Heart left ventricle (tissue), 16 donors: ENCODE results near the gene GPR39. TPM values are rescaled to one million over a fixed set of nuclear protein-coding genes. Genes with fewer than 3 reads are reported as not detected.

Experiments used
- ATAC-seq, 4 donors: fragments of 200-7000 bp; cut with Tn5 transposase; one replicate each; pipeline ENCODE4 v1.9.1; 2020 to 2022; ENCODE audit warnings: moderate library complexity in 4 of 4, mild to moderate bottlenecking in 3 of 4, moderate number of reproducible peaks in 1 of 4
- DNase-seq, 5 donors: peaks; one replicate each; pipeline ENCODE4 v3.0.0-alpha.2; 2020
- H3K27ac ChIP-seq, 12 donors: fragments of 200-600 bp; sonication (generic) in 4 of 12; one replicate each; pipeline versions ENCODE4 v1.5.0 to v1.8.0; 2016 to 2022; ENCODE audit warnings: mild to moderate bottlenecking in 2 of 12
- H3K27me3 ChIP-seq, 9 donors: fragments of 200-600 bp; sonication (generic) in 2 of 9; one replicate each; pipeline versions ENCODE4 v1.5.1 to v1.8.0; 2016 to 2022; ENCODE audit warnings: mild to moderate bottlenecking in 3 of 9
- H3K36me3 ChIP-seq, 9 donors: fragments of 200-600 bp; sonication (generic) in 2 of 9; one replicate each; pipeline versions ENCODE4 v1.5.0 to v1.8.0; 2018 to 2022; ENCODE audit warnings: mild to moderate bottlenecking in 2 of 9
- H3K4me1 ChIP-seq, 12 donors: fragments of 200-600 bp; sonication (generic) in 4 of 12; one replicate each; pipeline versions ENCODE4 v1.5.0 to v1.8.0; 2016 to 2022; ENCODE audit warnings: mild to moderate bottlenecking in 3 of 12
- H3K4me3 ChIP-seq, 12 donors: fragments of 200-600 bp; sonication (generic) in 4 of 12; one replicate each; pipeline versions ENCODE4 v1.5.0 to v1.8.0; 2017 to 2022; ENCODE audit warnings: mild to moderate bottlenecking in 9 of 12, moderate library complexity in 4 of 12
- H3K9me3 ChIP-seq, 12 donors: fragments of 200-600 bp; sonication (generic) in 4 of 12; one replicate each; pipeline versions ENCODE4 v1.5.0 to v1.8.0; 2016 to 2022; ENCODE audit warnings: mild to moderate bottlenecking in 1 of 12
- POLR2A ChIP-seq, 2 donors: fragments of 450-650 bp; IDR thresholded peaks; one replicate each; pipeline ENCODE4 v1.6.1; 2017; ENCODE audit warnings: antibody characterized with exemption in 2 of 2, mild to moderate bottlenecking in 2 of 2, moderate library complexity in 2 of 2
- WGBS, 4 donors: extraction: QIAGEN DNeasy Blood & Tissue Kit in 2 of 4; methylation state at CpG; one replicate each; pipeline versions ENCODE4 v1.1.5 to v1.1.7; 2013 to 2018; 5-methylcytosine and 5-hydroxymethylcytosine counted together
- intact Hi-C, 10 donors: fragments of 100-400 bp; cut with DNase I; formaldehyde crosslinking; loops; one replicate each; pipeline versions ENCODE4 v1.11.1 to v1.14.2; 2022
- polyA plus RNA-seq, 2 donors: library from polyadenylated mRNA; stranded (reverse); fragments of 200-250 nt; gene quantifications; one replicate each; pipeline ENCODE4 v1.2.3, GENCODE V29; 2013
- total RNA-seq, 9 donors: library from RNA; depleted of rRNA in 2 of 9; stranded (reverse); fragments of >200 nt in 2 of 9; fragmentation: NEBNext Ultra II Directional in 3 of 9; extraction: Animal tissue kit (Norgen Biotek cat#: 25700) in 3 of 9; gene quantifications; one replicate each; pipeline versions ENCODE4 v1.1.0 to v1.2.4, GENCODE V29; 2016 to 2023
- TF ChIP-seq, protein P1 (sequence below), 12 donors: fragments of 200-600 bp; sonication (generic) in 4 of 12; IDR thresholded peaks; one replicate each; pipeline versions ENCODE4 v1.5.0 to v1.8.0; 2018 to 2022; ENCODE audit warnings: antibody characterized with exemption in 12 of 12, mild to moderate bottlenecking in 5 of 12
- donor health status: ischemic (EF 13 %, LVEDD 7.1; RV severe dilation, severe dysfunction).
- donor health status: healthy with polysubstance abuse.
- donor health status: DM: no; HTN: yes; CAD: no.
- donor health status: DM: no; HTN: no; CAD: no.
- donor health status: ischemic (EF 25% LVEDD 6.9; RV normal size, moderate dysfunction).
- donor health status: ischemic (EF 25% LVEDD 5.7; RV mildly dilated, moderate dysfunction).
- donor health status: healthy.
- donor health status: DM: yes; HTN: yes; CAD: no.
- donor health status: ischemic (EF 35%, LVEDD 5.7; RV mildly dilated, moderate dysfunction).
- donor health status: nonischemic (EF 11% LVEDD 7.7; RV severe dilation, severe dysfunction).
- donor health status: DM: yes; HTN: yes; CAD: no.
- donor health status: PGD.
- donor health status: ischemic (EF 29% LVEDD 5.4; RV normal size, mild dysfunction).
- donor health status: nonischemic (EF 23%, LVEDD 6.1; RV moderate dilation, normal function).

GPR39 gene
- total and polyA plus RNA-seq, 11 donors = 0.11 TPM; not detected in 10

DNA sequence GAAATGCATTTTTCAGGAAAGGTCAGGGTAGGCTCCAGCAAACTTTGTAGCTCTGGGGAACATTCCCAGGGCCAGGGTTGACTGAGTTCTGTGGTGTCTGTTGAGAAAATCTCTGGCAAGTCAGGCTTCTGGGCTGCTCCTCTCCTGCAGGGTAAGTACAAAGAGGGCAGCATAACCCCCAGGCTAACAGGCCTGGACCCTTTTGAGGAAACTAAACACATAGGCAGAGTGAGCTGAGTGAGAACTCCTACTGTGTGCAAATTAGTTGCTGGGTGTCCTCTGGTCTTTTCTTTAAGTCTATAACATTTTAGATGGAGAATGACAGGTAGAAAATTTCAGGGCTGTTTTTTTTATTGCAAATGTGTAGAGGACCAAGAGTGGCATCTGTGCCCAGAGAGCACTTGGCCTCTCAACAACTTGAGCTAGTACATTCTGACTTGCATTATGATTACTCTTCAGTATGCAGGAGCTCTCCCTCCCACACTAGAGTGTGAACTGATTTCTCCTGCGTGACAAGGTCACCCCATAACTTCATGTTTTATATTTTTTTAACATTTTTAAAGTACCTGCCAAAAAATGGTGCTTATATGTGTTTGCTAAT, 49.9 kb downstream of the GPR39 start:
- intact Hi-C loops = no loop called here
- Histone ChIP-seq H3K27ac (no peak overlapping the region), H3K4me1 (no peaks in the 10 kb centered on the region), H3K4me3 (no peak overlapping the region), H3K27me3 (no peaks in the 10 kb centered on the region), H3K9me3 (peaks cover 0 to 61% (median 26%) of the 10 kb centered on the region in 12 donors), H3K36me3 (no peaks in the 10 kb centered on the region)
- 50 to 71% (median 62%) methylated on average over 1 of the region's 1 CpG for WGBS, 4 donors
- ATAC-seq (no peak), DNase-seq (no peak)
- no peak for TF ChIP-seq POLR2A (IDR thresholded peaks at IDR 0.05)
- TF ChIP-seq, protein P1, sequence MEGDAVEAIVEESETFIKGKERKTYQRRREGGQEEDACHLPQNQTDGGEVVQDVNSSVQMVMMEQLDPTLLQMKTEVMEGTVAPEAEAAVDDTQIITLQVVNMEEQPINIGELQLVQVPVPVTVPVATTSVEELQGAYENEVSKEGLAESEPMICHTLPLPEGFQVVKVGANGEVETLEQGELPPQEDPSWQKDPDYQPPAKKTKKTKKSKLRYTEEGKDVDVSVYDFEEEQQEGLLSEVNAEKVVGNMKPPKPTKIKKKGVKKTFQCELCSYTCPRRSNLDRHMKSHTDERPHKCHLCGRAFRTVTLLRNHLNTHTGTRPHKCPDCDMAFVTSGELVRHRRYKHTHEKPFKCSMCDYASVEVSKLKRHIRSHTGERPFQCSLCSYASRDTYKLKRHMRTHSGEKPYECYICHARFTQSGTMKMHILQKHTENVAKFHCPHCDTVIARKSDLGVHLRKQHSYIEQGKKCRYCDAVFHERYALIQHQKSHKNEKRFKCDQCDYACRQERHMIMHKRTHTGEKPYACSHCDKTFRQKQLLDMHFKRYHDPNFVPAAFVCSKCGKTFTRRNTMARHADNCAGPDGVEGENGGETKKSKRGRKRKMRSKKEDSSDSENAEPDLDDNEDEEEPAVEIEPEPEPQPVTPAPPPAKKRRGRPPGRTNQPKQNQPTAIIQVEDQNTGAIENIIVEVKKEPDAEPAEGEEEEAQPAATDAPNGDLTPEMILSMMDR (IDR thresholded peaks at IDR 0.05) = no peak

DNA sequence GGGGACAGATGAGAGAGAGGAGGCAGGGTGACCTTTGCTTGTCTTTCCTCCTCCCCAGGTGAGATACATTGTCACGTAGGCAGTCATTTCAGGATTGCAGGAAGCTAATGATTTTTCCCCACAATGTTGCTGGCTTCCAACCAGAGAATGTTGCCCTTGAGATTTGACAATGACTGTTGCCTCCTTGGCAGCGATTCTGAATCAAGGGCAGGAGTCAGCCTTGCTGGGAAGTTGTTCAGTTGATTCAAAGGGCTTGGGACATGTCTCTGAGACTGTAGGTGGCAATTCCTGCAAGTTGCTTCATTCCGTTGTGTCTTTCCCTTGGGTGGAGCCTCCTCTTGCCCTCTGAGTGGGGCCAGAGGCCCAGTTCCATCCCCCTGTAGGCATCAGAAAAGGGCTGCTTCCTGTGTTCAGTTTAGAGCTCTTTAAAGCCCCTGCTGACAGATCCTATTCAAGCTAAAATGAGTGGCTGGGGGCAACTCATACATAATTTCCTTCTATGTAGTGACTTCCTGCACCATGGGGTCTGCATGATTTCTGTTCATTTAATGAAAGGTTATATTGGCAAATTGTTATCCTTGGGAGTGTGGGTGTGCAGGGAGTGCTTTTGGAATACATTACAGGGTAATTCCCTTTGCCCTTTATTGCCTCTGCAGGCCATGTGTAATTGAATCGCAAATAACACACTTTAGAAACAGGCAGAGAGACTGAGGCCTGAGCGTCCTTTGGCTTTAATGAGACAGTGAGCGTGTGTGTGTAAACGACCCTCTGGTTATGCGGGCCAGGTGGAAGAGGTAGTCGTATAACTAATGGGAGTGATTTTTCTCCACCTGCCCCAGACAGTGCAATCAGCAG, 52.4 kb downstream of the GPR39 start:
- Histone ChIP-seq H3K27me3 (no peaks in the 10 kb centered on the region), H3K4me3 (no peak overlapping the region), H3K4me1 (no peaks in the 10 kb centered on the region), H3K27ac (no peak overlapping the region), H3K36me3 (no peaks in the 10 kb centered on the region), H3K9me3 (peaks cover 0 to 60% (median 26%) of the 10 kb centered on the region in 12 donors)
- no peak for TF ChIP-seq POLR2A (IDR thresholded peaks at IDR 0.05)
- TF ChIP-seq, protein P1 (IDR thresholded peaks at IDR 0.05) = no peak
- DNase-seq (no peak), ATAC-seq (no peak)
- WGBS, 4 donors = 68 to 82% (median 73%) methylated on average over 9 of the region's 9 CpGs
- intact Hi-C loops = no loop called here

- WGBS, 4 donors = 68 to 83% (median 80%) methylated on average over 2 of the region's 2 CpGs
- intact Hi-C loops = no loop called here
- Histone ChIP-seq H3K4me3 (no peak overlapping the region), H3K9me3 (peaks cover 0 to 44% (median 17%) of the 10 kb centered on the region in 12 donors), H3K27me3 (no peaks in the 10 kb centered on the region), H3K36me3 (no peaks in the 10 kb centered on the region), H3K4me1 (no peaks in the 10 kb centered on the region), H3K27ac (no peak overlapping the region)
- ATAC-seq = no peak
- DNase-seq = no peak
- no peak for TF ChIP-seq POLR2A (IDR thresholded peaks at IDR 0.05)
These were observed 54.1 kb downstream of the GPR39 start for GRCh38 chr2:132470746-132471145.

DNA sequence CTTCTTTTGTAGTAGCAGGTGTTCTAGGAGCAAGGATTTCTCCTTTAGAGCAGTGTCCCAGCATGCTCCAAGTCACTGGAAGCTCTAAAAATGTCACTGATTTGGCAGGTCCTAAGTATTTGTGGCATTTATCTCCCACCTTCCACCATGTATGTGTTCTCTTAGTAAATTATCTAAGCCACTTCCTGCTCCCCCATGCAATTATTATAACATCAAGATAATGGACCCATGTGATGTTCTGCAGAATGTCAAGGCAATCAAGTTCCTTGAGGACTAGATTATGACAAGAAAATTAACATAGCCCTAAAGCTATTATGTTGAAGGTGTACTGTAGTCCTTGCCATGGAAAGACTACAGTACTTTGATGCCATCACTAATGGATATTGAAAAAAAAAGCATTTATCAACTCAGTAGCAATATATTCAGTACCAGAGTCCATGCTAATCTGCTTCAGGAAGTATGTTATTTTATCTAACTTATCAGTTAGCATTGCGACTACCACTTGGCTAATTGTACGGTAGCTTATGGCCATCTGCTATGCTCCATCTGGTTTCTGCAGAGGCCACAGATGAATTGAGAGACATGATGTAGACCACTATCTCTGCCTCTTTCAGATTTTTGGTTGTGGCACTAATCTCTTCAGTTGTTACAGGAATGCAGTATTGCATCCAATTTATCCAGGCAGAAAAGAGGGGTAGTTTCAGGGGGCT, 56.7 kb downstream of the GPR39 start:
- Histone ChIP-seq H3K27ac (no peak overlapping the region), H3K9me3 (peaks cover 0 to 18% (median under 1%) of the 10 kb centered on the region in 12 donors), H3K4me3 (no peak overlapping the region), H3K27me3 (no peaks in the 10 kb centered on the region), H3K4me1 (no peaks in the 10 kb centered on the region), H3K36me3 (no peaks in the 10 kb centered on the region)
- ATAC-seq (no peak), DNase-seq (no peak)
- 59 to 77% (median 69%) methylated on average over 2 of the region's 2 CpGs for WGBS, 4 donors
- intact Hi-C loops = no loop called here
- TF ChIP-seq, protein P1 (IDR thresholded peaks at IDR 0.05) = no peak
